ENCODE measurements around the gene MYL7. TPM values are rescaled to one million over a fixed set of nuclear protein-coding genes. Genes with fewer than 3 reads are reported as not detected.

Gene MYL7
- total RNA-seq, 1 experiment from 2014 or later = not detected

DNA sequence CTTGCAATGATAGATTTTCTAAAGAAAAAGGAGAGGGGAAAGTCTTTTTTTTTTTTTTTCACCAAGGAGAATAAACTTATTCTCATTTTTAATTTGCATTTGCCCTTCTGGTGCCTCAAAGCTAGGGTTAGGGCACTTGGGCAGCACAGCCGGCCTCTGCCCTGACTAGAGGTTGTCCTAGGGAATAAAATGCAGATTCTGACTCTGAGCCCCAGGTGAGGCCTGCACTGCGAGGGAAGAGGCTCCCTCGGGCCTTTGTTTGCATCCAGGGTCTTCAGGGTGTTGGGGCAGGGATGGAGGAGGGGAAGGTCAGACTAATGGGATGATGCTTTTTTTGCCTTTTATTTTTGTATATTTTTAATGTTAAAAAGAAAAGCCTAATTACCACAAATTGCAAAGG, 7.8 kb downstream of the MYL7 start:
- no peak overlapping the region for H3K27ac ChIP-seq (ENCODE audit: low read depth, low read length)
- H3K4me3 ChIP-seq (replicated peaks in 1 of 2; ENCODE audit: low read depth in 1 of 2, low read length in 2 of 2) = no peak overlapping the region
- H4K20me1 ChIP-seq (ENCODE audit: insufficient read depth) = no peaks in the 10 kb centered on the region
- no TSS peak for BruUV-seq (replicated peaks)
- H3K4me2 ChIP-seq (ENCODE audit: low read length) = no peak overlapping the region
- H3K9me3 ChIP-seq (ENCODE audit: control insufficient read depth in 1 of 2, insufficient read depth in 1 of 2, low read depth in 1 of 2, low read length in 2 of 2) = no peaks in the 10 kb centered on the region
- no peaks in the 10 kb centered on the region for H3K79me2 ChIP-seq (ENCODE audit: insufficient read depth, low read length)
- ChIA-PET POLR2A (no interaction called here), RAD21 (ENCODE audit: low non-redundant PET in 1 of 2, low total read pairs in 2 of 2, uncharacterized antibody in 2 of 2, unreplicated experiment in 2 of 2) (no interaction called here), CTCF (no interaction called here)
- intact Hi-C loops (cut with micrococcal nuclease) = no loop called here
- ATAC-seq (no peak), DNase-seq (ENCODE audit: low read depth, low spot score) (no peak)
- no peaks in the 10 kb centered on the region for H3K27me3 ChIP-seq (ENCODE audit: insufficient read depth, low read length)
- H2AFZ ChIP-seq (ENCODE audit: low read depth, low read length, poor library complexity, severe bottlenecking) = no peak overlapping the region
- TF ChIP-seq EZH2phosphoT487 (IDR thresholded peaks at IDR 0.05; ENCODE audit: borderline replicate concordance) = no peak
- no peaks in the 10 kb centered on the region for H3K9me2 ChIP-seq (ENCODE audit: insufficient read depth)
- H3K9ac ChIP-seq (ENCODE audit: low read length) = no peak overlapping the region
- peaks cover 0 to 5% of the 10 kb centered on the region in 2 experiments; a peak in 1 of 4 replicates for H3K4me1 ChIP-seq (ENCODE audit: control insufficient read depth in 1 of 2, insufficient read depth in 2 of 2, low read length in 2 of 2)
- no peaks in the 10 kb centered on the region for H3K36me3 ChIP-seq (ENCODE audit: control insufficient read depth in 1 of 2, insufficient read depth in 2 of 2, low read length in 2 of 2)

DNA sequence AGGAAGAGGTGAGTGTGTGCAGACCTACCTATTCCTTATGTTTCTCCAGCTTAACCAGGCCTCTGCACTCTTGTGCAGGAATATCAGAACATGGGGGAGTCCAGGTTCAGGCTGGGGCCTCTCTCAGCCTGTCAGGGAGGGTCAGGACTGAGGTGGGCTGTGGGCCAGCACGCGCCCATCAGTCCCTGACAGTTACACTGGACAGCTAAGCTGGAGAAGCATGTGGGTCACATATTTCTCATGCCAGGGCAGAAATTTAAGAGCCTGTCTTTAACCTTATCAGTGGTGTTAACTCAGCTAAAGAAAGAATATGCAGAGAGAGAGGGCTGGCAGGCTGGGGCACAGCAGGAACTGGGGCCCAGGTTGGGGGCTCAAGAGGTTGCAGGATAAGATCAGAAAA, 9.1 kb downstream of the MYL7 start:
- no peaks in the 10 kb centered on the region for H3K9me3 ChIP-seq (ENCODE audit: control insufficient read depth in 1 of 2, insufficient read depth in 1 of 2, low read depth in 1 of 2, low read length in 2 of 2)
- CTCF ChIA-PET = interaction anchor here (1.8 kb wide), 1 partner anchor 64 kb away, joined by 8 read pairs; no protein-coding TSS in a partner anchor
- H3K36me3 ChIP-seq (ENCODE audit: control insufficient read depth in 1 of 2, insufficient read depth in 2 of 2, low read length in 2 of 2) = no peaks in the 10 kb centered on the region
- no TSS peak for BruUV-seq (replicated peaks)
- H3K4me2 ChIP-seq (ENCODE audit: low read length) = no peak overlapping the region
- no peak overlapping the region for H3K9ac ChIP-seq (ENCODE audit: low read length)
- H3K4me3 ChIP-seq (replicated peaks in 1 of 2; ENCODE audit: low read depth in 1 of 2, low read length in 2 of 2) = no peak overlapping the region
- DNase-seq (ENCODE audit: low read depth, low spot score) (no peak), ATAC-seq (no peak)
- no peaks in the 10 kb centered on the region for H3K27me3 ChIP-seq (ENCODE audit: insufficient read depth, low read length)
- H3K79me2 ChIP-seq (ENCODE audit: insufficient read depth, low read length) = no peaks in the 10 kb centered on the region
- RAD21 ChIA-PET (ENCODE audit: low non-redundant PET in 1 of 2, low total read pairs in 2 of 2, uncharacterized antibody in 2 of 2, unreplicated experiment in 2 of 2) = interaction anchor here in 1 of 2 experiments (1.1 kb wide), 1 partner anchor 64 kb away, joined by 4 read pairs; no protein-coding TSS in a partner anchor
- no peak overlapping the region for H2AFZ ChIP-seq (ENCODE audit: low read depth, low read length, poor library complexity, severe bottlenecking)
- intact Hi-C loops (cut with micrococcal nuclease) = no loop called here
- H3K27ac ChIP-seq (ENCODE audit: low read depth, low read length) = no peak overlapping the region
- H3K4me1 ChIP-seq (ENCODE audit: control insufficient read depth in 1 of 2, insufficient read depth in 2 of 2, low read length in 2 of 2) = peaks cover 0 to 5% of the 10 kb centered on the region in 2 experiments; a peak in 1 of 4 replicates
- H3K9me2 ChIP-seq (ENCODE audit: insufficient read depth) = no peaks in the 10 kb centered on the region
- H4K20me1 ChIP-seq (ENCODE audit: insufficient read depth) = no peaks in the 10 kb centered on the region
- POLR2A ChIA-PET = no interaction called here
- TF ChIP-seq POLR2A (IDR thresholded peaks at IDR 0.05; ENCODE audit: borderline replicate concordance, extremely low read depth, insufficient read depth, insufficient read length) = no peak
- no peak for TF ChIP-seq EZH2 (IDR thresholded peaks at IDR 0.05)
- TF ChIP-seq, protein P1, sequence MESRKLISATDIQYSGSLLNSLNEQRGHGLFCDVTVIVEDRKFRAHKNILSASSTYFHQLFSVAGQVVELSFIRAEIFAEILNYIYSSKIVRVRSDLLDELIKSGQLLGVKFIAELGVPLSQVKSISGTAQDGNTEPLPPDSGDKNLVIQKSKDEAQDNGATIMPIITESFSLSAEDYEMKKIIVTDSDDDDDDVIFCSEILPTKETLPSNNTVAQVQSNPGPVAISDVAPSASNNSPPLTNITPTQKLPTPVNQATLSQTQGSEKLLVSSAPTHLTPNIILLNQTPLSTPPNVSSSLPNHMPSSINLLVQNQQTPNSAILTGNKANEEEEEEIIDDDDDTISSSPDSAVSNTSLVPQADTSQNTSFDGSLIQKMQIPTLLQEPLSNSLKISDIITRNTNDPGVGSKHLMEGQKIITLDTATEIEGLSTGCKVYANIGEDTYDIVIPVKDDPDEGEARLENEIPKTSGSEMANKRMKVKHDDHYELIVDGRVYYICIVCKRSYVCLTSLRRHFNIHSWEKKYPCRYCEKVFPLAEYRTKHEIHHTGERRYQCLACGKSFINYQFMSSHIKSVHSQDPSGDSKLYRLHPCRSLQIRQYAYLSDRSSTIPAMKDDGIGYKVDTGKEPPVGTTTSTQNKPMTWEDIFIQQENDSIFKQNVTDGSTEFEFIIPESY (IDR thresholded peaks at IDR 0.05; ENCODE audit: extremely low read depth, insufficient replicate concordance, low read length) = no peak
- no peak for TF ChIP-seq EGR1 (IDR thresholded peaks at IDR 0.05; ENCODE audit: low read depth)
- no peak for TF ChIP-seq ZNF274 (IDR thresholded peaks at IDR 0.05; ENCODE audit: low read depth, low read length)
- no peak for TF ChIP-seq FOSL1 (IDR thresholded peaks at IDR 0.05; ENCODE audit: low read depth)
- TF ChIP-seq CEBPB (IDR thresholded peaks at IDR 0.05; ENCODE audit: low read depth) = no peak
- no peak for TF ChIP-seq SIN3A (IDR thresholded peaks at IDR 0.05; ENCODE audit: low read depth)
- no peak for TF ChIP-seq POLR2AphosphoS5 (IDR thresholded peaks at IDR 0.05; ENCODE audit: low read depth, low read length)
- TF ChIP-seq, protein P2, sequence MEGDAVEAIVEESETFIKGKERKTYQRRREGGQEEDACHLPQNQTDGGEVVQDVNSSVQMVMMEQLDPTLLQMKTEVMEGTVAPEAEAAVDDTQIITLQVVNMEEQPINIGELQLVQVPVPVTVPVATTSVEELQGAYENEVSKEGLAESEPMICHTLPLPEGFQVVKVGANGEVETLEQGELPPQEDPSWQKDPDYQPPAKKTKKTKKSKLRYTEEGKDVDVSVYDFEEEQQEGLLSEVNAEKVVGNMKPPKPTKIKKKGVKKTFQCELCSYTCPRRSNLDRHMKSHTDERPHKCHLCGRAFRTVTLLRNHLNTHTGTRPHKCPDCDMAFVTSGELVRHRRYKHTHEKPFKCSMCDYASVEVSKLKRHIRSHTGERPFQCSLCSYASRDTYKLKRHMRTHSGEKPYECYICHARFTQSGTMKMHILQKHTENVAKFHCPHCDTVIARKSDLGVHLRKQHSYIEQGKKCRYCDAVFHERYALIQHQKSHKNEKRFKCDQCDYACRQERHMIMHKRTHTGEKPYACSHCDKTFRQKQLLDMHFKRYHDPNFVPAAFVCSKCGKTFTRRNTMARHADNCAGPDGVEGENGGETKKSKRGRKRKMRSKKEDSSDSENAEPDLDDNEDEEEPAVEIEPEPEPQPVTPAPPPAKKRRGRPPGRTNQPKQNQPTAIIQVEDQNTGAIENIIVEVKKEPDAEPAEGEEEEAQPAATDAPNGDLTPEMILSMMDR (IDR thresholded peaks at IDR 0.05 in 2 of 3, conservative IDR thresholded peaks at IDR 0.05 in 1 of 3; ENCODE audit: borderline replicate concordance in 1 of 3, insufficient read depth in 1 of 3, low read depth in 2 of 3, low read length in 2 of 3) = no peak
- TF ChIP-seq ZFX (IDR thresholded peaks at IDR 0.05) = no peak
- TF ChIP-seq, protein P3, sequence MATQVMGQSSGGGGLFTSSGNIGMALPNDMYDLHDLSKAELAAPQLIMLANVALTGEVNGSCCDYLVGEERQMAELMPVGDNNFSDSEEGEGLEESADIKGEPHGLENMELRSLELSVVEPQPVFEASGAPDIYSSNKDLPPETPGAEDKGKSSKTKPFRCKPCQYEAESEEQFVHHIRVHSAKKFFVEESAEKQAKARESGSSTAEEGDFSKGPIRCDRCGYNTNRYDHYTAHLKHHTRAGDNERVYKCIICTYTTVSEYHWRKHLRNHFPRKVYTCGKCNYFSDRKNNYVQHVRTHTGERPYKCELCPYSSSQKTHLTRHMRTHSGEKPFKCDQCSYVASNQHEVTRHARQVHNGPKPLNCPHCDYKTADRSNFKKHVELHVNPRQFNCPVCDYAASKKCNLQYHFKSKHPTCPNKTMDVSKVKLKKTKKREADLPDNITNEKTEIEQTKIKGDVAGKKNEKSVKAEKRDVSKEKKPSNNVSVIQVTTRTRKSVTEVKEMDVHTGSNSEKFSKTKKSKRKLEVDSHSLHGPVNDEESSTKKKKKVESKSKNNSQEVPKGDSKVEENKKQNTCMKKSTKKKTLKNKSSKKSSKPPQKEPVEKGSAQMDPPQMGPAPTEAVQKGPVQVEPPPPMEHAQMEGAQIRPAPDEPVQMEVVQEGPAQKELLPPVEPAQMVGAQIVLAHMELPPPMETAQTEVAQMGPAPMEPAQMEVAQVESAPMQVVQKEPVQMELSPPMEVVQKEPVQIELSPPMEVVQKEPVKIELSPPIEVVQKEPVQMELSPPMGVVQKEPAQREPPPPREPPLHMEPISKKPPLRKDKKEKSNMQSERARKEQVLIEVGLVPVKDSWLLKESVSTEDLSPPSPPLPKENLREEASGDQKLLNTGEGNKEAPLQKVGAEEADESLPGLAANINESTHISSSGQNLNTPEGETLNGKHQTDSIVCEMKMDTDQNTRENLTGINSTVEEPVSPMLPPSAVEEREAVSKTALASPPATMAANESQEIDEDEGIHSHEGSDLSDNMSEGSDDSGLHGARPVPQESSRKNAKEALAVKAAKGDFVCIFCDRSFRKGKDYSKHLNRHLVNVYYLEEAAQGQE (IDR thresholded peaks at IDR 0.05; ENCODE audit: low read depth) = no peak
- TF ChIP-seq SP1 (IDR thresholded peaks at IDR 0.05; ENCODE audit: low read depth) = no peak

Data from HCT116 (cell line).